SIG-M5 (cell line): ENCODE data around the gene GUCD1.

Experiments
- DNase-seq: peaks from one replicate; lab custom pipeline; 2025; lab: John Stamatoyannopoulos, UW

The GUCD1 gene

GRCh38 chr22:24529898-24530297, 25.0 kb downstream of the GUCD1 start:
- DNase-seq = no peak

GRCh38 chr22:24526191-24526590, 28.7 kb downstream of the GUCD1 start:
- DNase-seq = no peak

DNA sequence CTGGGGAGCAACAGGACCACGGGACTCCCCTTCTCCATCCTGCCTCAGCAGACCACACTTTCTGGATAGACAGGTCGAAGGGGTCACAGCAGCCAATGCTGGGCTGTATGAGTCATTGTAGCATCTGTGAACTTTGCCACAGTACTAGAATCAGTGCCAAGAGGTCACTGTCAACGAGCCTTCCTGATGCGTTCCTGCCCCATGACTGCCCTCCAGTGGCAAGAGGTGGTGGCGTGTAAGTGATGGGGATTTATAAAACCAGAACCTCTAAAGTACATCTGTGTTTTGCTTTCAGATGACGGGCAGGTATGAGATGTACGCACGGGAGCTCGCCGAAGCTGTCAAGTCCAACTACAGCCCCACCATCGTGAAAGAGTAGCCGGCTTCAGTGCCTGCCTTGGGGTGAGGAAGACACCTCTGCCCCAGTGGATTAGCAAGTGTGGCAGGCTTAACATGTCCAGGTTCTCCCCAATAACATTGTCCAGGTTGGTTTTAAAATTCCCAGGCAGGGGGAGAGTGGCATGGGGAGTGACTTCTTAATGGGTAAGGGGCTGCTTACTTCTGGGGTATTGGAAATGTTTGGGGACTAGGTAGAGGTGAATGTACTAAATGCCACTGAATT, 29.4 kb downstream of the GUCD1 start:
- no peak for DNase-seq

DNA sequence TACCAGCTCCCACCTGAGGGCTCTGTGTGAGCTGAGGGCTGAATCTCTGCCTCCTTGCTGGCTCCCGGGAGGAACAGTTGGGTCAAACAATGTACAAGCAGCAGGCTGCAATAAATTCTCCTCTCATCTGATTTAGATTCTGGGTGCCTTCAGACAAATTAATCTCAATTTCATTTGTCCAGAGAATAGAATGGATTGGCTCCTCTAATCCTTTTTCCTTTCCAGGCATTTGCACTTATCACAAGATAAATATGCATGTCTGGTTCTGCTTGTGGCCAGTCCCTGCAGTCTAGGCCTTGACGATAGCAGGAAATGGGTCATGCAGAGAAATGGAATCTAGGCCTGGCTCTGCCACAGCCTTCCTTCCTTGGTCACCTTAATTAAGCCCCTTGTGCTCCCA, 31.1 kb downstream of the GUCD1 start:
- DNase-seq = no peak

DNA sequence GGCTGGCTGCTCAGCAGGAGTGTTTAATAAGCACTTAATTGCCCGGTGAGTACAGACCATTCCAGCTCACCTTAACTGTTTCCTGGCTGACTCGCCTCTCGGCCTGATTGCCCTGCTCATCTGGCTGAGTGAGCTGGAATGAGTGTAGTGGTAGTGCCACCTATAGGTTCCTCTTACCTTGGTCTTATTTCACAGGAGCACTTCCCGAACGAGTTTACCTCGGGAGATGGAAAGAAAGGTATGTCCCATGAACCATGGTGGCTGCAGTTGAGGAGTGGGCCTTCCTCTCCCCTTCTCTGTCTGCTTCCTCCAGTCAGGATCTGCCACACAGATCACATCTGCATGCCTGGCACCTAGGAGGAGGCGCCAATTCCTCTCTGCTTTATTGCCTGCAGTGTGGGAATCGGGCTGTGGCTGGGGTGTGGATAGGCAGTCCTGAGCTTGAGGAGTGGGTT, 33.1 kb downstream of the GUCD1 start:
- no peak for DNase-seq

GRCh38 chr22:24519496-24519895, 35.4 kb downstream of the GUCD1 start:
- DNase-seq = no peak

GRCh38 chr22:24518771-24519485, 36.0 kb downstream of the GUCD1 start:
- DNase-seq = no peak

DNA sequence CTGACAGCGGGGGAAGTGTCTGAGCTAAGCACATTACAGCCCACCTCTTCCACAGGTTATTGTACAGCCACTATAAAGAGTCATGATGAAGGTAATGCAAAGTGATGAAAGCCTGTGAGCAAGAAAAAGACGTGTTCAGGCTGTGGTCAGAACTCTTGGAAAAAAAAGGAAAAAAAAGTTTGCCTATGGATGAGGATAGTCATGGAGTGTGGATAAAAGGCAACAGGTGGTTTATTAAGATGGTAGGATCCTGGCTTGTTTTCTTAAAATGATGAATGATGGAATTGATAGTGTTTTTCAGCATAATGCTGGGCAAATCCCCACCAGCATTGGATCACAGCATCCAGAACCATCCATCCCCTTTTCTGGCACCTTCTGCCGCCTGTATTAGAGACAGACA, 36.7 kb downstream of the GUCD1 start:
- DNase-seq = no peak

DNA sequence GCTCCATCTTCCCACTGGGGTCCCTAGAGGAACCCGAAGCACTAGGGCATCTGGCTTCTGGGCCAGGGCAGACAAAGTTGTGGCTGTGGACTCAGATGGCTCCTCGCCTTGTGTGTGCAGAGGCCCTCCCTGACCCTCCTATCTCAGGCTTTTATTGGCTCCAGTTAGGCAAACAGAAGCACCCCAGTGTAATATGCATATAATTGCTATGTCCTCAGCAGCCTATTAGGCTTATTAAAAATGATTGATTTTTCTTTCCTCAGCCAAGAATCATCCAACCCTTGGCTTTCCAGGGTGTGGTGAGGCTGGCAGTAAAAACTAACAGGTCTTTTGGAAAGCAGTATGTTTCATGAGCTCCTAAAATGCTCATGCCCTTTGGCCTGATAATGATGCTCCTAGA, 37.5 kb downstream of the GUCD1 start:
- no peak for DNase-seq

DNA sequence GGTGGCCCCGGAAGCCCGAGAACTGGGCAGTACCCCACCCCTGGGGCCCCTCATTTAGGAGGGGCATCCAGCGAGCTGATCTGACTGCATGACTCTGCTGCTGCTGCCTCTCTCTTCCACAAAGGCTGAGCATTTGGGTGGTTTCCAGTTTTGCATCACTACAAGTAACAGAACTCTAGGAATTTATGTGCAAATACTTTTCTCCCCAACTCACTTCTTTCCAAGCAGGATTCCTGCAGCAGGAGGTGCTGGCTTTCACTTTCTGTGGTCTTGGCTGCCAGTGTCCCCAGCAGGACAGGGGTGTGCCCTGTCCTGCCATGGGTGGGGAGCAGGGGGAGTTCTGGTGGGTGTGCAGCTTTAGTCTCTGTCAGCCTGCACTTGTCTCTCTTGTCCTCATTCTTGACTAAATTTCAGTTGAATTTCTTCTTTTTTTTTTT, 38.6 kb downstream of the GUCD1 start:
- DNase-seq = no peak

DNA sequence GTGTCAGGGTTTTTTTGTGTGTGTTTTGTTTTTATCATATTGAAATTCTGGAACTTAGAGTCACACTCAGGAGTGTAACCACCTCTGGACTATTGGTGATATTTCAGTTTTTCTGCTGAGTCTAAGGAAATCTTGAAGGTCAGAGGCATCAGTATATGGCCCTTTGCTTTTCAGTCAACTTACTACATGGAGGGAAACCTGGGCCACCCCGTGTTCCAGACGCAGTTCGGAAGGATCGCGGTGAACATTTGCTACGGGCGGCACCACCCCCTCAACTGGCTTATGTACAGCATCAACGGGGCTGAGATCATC, 40.0 kb downstream of the GUCD1 start:
- DNase-seq = no peak

- no peak for DNase-seq
These were observed 40.5 kb downstream of the GUCD1 start for GRCh38 chr22:24514241-24515026.

- DNase-seq = no peak
These were observed 41.3 kb downstream of the GUCD1 start for GRCh38 chr22:24513378-24514240.

DNA sequence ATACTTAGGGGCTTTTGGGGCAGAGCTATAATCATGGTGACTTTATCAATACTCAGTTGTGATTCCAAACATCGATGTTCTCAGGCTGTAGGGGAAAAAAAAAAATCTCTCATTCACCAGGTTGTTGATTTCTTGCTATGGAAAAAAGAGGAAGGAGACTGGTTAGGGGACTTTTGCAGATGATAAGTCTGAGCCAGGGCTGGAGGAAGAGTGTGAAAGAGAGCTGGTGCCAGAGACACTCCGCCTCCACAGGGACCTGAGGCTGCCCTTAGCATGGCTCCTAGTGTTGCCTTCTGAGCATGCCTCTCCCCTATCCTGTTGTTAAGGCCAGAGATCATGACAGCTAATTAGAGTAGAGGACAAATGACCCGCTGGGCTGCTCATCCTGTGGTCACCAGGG, 42.9 kb downstream of the GUCD1 start:
- DNase-seq = no peak

DNA sequence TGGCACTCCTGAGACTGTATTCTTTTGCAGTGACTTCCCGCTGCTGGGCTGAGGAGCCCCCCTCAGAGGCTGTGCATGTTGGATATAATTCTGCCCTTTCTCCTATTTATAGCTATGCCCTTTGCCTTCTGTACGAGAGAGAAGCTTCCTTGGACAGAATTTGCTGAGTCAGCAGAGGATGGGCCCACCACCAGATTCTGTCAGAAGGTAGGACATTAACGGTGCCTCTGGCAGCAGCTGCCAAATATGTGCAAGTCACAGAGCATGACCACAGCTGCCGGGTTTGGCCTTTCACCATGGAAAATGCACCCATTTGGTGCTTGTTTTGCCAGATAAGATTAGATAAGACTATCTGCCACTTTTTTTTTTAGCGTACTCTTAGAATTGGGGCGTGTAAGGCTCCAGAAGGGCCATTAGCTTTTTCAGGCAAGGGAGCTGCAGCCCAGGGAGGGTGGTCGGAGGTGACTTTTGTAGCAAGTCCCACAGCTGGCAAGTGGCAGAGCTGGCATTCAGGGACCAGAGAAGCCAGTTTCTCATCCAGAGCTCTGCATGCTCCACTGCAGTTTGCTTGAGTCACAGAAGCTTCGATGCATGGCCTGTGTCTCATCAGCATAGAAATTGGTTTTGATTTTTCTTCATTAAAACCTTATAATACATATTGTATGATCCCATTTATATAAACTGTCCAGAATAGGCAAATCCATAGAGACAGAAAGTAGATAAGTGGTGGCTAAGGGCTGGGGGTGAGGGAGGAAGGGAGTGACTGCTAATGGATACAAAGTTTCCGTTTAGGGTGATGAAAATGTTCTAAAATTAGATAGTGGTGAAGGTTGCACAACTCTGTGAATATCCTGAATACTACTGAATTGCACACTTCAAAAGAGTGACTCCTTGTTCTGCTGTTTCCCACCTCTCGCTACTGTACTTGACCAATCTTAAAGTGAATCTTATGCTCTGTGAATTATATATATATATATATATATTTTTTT, 44.0 kb downstream of the GUCD1 start:
- DNase-seq = peak; percentile 90

GRCh38 chr22:24507716-24508115, 47.2 kb downstream of the GUCD1 start:
- no peak for DNase-seq

DNA sequence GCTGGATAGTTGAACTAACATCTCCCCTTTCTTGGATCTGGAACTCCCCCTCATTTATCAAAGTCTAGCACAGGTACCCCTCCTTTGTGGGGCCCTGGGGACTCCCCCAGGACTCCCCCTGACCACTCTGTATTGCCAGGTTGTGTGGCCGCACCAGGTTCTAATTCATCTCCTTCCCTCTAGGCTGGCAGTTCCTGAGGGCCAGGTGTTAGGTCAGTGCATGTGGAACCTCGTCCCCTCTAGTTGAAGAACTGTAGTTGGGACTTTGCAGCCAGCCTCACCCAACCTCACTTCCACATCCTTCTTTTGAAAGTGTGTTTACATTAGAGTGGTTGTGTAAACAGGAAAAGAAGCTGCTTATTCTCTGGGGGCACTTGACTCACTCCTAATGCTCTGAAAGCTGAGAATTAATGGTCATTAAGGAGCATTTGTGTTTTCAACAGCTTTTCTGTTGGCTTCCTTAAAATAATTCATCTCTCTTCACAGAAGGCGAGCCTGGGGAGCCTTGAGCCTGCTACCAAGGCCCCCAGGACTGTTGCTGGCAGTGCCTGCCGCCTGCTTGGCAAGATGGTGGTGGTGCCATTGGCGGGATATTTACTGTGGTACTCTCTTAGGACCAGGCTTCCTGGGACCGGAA, 48.0 kb downstream of the GUCD1 start:
- DNase-seq = no peak

DNA sequence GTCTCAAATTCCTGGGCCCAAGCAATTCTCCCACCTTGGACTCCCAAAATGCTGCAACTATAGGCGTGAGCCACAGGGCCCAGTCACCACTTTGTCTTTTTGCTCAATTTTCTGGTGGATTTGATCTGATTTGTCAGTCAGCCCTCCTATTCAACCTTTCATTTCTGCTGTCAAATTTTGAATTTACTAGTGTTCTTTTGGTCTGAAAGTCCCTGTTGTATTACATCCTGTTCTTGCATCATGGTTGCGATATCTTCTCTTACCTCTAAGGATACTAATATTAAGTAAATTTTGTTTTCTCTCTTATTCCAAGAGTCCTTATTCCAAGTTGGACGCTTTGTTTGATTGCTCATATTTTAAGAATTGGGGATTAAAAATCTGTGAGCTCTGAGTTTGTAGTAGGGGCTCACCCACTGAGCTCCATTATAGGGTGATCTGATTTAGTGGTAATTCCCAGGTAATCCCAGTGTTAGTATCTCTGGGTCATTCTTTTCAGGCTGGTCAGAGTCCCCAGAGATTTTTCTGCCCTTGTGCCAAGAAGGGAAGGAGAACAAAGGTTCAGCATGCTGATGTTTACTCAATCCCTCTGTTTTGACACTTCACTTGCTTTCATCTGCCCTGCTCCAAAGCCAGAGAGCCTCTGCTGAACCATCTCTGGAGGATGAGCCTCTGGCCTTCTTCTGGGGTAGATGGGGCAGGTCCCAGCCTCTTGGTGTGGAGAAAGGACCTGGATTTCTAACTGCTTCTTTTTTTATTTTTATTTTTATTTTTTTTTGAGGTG, 49.8 kb downstream of the GUCD1 start:
- DNase-seq = no peak

DNA sequence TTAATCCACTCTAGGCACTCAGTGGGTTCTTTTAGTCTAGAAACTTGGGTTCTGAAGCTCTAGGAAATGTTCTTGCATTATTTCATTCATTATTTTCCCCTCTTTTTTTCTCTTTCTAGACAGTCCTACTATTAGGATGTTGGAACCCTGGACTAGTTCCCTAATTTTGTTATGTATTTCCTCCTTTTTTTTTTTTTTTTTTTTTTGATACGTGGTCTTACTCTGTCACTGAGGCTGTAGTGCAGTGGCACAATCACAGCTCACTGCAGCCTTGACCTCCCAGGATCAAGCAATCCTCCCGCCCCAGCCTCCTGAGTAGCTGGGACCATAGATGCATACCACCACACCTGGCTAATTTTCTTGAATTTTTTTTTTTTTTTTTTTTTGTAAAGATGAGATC, 50.4 kb downstream of the GUCD1 start:
- DNase-seq = no peak

DNA sequence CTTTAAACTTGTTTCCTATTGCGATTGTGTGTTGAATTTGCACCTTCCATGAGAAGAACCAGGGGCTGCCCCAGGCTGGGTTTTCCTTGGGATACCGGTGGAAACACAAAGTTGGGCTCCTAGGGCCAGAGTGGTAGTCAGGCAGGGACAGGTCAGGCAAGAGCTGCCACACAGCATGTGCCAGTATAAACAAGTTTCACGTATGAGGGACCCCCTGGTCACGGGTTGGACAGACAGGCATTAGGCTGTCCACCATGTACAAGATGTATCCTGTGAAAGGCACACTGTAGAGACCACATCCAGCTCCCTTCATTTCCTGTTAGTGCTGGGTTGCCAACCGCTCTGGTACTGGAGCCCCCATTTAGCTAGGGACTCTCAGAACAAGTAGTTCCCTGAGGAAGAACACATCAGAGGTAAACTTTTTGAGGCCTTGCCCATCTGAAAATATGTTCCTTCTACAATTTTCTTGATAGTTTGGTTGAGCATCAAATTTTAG, 51.0 kb downstream of the GUCD1 start:
- DNase-seq = no peak
